ENCODE measurements around the gene KCP. TPM values are rescaled to one million over a fixed set of nuclear protein-coding genes. Genes with fewer than 3 reads are reported as not detected.
A peak's percentile ranks its signal among the peaks of the same experiment; 100 is the strongest.

KCP gene
- total and polyA plus RNA-seq, 2 of the 13 experiments (the other 11 are each of a cell fraction or from before 2014, with no cell fraction given): 0.37 to 1.0 TPM

DNA sequence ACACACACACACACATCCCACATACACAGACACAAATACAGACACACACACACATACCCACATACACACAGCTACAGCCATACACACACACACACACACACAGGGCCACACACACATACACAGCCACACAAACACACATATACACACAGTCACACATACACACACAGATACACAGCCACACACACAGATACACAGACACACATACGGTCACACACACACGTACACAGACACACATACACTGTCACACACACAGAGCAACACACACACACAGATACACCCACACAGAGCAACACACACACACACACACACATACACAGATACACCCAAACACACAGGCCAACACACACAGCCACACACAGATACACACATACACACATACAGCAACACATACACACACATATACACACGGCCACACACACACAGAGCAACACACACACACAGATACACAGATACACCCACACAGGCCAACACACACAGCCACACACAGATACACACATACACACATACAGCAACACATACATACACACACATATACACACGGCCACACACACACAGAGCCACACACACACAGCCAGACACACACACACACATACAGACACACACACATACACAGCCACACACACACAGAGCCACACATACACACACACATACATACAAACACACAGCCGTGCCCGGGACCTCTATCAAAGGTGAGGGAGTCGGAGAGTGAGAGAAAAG, 22.3 kb downstream of the KCP start:
- FAIRE-seq (peak; percentile 60), DNase-seq (ENCODE audit: low spot score) (no peak), ATAC-seq (no peak)
- Histone ChIP-seq H3K4me3 (replicated peaks in 1 of 3; ENCODE audit: insufficient read depth in 1 of 3, low read depth in 2 of 3, low read length in 3 of 3) (no peak overlapping the region), H2AFZ (ENCODE audit: low read length) (no peak overlapping the region), H3K27ac (ENCODE audit: extremely low read length, insufficient read depth, low read length) (no peak overlapping the region), H3K4me1 (ENCODE audit: insufficient read depth, low read length) (peaks cover 38% of the 10 kb centered on the region), H4K20me1 (ENCODE audit: insufficient read depth, low read length) (no peaks in the 10 kb centered on the region), H3K9me3 (ENCODE audit: low read length) (no peaks in the 10 kb centered on the region), H3K9ac (ENCODE audit: insufficient read depth, low read depth, low read length) (no peak overlapping the region), H3K27me3 (ENCODE audit: control insufficient read depth in 1 of 2, insufficient read depth in 2 of 2, low read length in 2 of 2) (peaks cover 0 to 26% of the 10 kb centered on the region in 2 experiments; a peak in 3 of 5 replicates), H3K79me2 (ENCODE audit: insufficient read depth, low read length) (no peaks in the 10 kb centered on the region), H3K4me2 (ENCODE audit: low read depth, low read length) (no peak overlapping the region), H3K36me3 (replicated peaks in 1 of 2; ENCODE audit: control insufficient read depth in 1 of 2, insufficient read depth in 2 of 2, low read length in 2 of 2) (no peaks in the 10 kb centered on the region)
- 19% methylated on average over 7 of the region's 7 CpGs for WGBS (ENCODE audit: low lambda C conversion rate)
- intact Hi-C loops (cut with micrococcal nuclease; ENCODE audit: unreplicated experiment): no loop called here
- TF ChIP-seq GATA4 (IDR thresholded peaks at IDR 0.05; ENCODE audit: borderline replicate concordance, low read depth): no peak
- TF ChIP-seq SRSF4 (IDR thresholded peaks at IDR 0.05; ENCODE audit: low read depth, low read length, poor library complexity, severe bottlenecking): no peak
- TF ChIP-seq, protein P1, sequence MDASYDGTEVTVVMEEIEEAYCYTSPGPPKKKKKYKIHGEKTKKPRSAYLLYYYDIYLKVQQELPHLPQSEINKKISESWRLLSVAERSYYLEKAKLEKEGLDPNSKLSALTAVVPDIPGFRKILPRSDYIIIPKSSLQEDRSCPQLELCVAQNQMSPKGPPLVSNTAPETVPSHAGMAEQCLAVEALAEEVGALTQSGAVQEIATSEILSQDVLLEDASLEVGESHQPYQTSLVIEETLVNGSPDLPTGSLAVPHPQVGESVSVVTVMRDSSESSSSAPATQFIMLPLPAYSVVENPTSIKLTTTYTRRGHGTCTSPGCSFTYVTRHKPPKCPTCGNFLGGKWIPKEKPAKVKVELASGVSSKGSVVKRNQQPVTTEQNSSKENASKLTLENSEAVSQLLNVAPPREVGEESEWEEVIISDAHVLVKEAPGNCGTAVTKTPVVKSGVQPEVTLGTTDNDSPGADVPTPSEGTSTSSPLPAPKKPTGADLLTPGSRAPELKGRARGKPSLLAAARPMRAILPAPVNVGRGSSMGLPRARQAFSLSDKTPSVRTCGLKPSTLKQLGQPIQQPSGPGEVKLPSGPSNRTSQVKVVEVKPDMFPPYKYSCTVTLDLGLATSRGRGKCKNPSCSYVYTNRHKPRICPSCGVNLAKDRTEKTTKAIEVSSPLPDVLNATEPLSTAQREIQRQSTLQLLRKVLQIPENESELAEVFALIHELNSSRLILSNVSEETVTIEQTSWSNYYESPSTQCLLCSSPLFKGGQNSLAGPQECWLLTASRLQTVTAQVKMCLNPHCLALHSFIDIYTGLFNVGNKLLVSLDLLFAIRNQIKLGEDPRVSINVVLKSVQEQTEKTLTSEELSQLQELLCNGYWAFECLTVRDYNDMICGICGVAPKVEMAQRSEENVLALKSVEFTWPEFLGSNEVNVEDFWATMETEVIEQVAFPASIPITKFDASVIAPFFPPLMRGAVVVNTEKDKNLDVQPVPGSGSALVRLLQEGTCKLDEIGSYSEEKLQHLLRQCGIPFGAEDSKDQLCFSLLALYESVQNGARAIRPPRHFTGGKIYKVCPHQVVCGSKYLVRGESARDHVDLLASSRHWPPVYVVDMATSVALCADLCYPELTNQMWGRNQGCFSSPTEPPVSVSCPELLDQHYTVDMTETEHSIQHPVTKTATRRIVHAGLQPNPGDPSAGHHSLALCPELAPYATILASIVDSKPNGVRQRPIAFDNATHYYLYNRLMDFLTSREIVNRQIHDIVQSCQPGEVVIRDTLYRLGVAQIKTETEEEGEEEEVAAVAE (CRISPR knock-in tag; IDR thresholded peaks at IDR 0.05; ENCODE audit: borderline replicate concordance): no peak
- no peak for TF ChIP-seq ZNF577 (CRISPR knock-in tag; IDR thresholded peaks at IDR 0.05; ENCODE audit: borderline replicate concordance, low read depth)
- TF ChIP-seq IRF2 (CRISPR knock-in tag; IDR thresholded peaks at IDR 0.05): no peak
- TF ChIP-seq ZNF775 (CRISPR knock-in tag; IDR thresholded peaks at IDR 0.05; ENCODE audit: borderline replicate concordance): no peak
- TF ChIP-seq BRCA1 (CRISPR knock-in tag; IDR thresholded peaks at IDR 0.05): no peak
- TF ChIP-seq, protein P2, sequence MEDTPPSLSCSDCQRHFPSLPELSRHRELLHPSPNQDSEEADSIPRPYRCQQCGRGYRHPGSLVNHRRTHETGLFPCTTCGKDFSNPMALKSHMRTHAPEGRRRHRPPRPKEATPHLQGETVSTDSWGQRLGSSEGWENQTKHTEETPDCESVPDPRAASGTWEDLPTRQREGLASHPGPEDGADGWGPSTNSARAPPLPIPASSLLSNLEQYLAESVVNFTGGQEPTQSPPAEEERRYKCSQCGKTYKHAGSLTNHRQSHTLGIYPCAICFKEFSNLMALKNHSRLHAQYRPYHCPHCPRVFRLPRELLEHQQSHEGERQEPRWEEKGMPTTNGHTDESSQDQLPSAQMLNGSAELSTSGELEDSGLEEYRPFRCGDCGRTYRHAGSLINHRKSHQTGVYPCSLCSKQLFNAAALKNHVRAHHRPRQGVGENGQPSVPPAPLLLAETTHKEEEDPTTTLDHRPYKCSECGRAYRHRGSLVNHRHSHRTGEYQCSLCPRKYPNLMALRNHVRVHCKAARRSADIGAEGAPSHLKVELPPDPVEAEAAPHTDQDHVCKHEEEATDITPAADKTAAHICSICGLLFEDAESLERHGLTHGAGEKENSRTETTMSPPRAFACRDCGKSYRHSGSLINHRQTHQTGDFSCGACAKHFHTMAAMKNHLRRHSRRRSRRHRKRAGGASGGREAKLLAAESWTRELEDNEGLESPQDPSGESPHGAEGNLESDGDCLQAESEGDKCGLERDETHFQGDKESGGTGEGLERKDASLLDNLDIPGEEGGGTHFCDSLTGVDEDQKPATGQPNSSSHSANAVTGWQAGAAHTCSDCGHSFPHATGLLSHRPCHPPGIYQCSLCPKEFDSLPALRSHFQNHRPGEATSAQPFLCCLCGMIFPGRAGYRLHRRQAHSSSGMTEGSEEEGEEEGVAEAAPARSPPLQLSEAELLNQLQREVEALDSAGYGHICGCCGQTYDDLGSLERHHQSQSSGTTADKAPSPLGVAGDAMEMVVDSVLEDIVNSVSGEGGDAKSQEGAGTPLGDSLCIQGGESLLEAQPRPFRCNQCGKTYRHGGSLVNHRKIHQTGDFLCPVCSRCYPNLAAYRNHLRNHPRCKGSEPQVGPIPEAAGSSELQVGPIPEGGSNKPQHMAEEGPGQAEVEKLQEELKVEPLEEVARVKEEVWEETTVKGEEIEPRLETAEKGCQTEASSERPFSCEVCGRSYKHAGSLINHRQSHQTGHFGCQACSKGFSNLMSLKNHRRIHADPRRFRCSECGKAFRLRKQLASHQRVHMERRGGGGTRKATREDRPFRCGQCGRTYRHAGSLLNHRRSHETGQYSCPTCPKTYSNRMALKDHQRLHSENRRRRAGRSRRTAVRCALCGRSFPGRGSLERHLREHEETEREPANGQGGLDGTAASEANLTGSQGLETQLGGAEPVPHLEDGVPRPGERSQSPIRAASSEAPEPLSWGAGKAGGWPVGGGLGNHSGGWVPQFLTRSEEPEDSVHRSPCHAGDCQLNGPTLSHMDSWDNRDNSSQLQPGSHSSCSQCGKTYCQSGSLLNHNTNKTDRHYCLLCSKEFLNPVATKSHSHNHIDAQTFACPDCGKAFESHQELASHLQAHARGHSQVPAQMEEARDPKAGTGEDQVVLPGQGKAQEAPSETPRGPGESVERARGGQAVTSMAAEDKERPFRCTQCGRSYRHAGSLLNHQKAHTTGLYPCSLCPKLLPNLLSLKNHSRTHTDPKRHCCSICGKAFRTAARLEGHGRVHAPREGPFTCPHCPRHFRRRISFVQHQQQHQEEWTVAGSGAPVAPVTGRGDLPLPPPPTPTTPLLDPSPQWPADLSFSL (CRISPR knock-in tag; IDR thresholded peaks at IDR 0.05): peak; percentile 84
- TF ChIP-seq ZNF143 (CRISPR knock-in tag; IDR thresholded peaks at IDR 0.05): no peak
- in situ Hi-C loops (cut with HindIII; ENCODE audit: extremely low pct_ligation_motif_present, low pct_unique_long_range_greater_than_20kb): loop anchor here (25.0 kb wide), 1 partner anchor 451 kb away; no protein-coding TSS in a partner anchor
- BruUV-seq (replicated peaks): no TSS peak
- CTCF ChIA-PET (ENCODE audit: low intra/inter-chr PET ratio, low total read pairs): no interaction called here
- POLR2A ChIA-PET: no interaction called here
